DMS53 treated with DMSO at 0.1 percent for 48 hours (cell line): ENCODE data around the gene ZC3H7A.
"Not testable (repeated sequence)": the region's sequence is repeated elsewhere in the genome, so short reads cannot be mapped to it uniquely, and the experiment has no call there.

Experiments
- DNase-seq: peaks from one replicate; lab custom pipeline; 2025; ENCODE audit not compliant: unreplicated experiment; lab: John Stamatoyannopoulos, UW

Gene ZC3H7A, protein sequence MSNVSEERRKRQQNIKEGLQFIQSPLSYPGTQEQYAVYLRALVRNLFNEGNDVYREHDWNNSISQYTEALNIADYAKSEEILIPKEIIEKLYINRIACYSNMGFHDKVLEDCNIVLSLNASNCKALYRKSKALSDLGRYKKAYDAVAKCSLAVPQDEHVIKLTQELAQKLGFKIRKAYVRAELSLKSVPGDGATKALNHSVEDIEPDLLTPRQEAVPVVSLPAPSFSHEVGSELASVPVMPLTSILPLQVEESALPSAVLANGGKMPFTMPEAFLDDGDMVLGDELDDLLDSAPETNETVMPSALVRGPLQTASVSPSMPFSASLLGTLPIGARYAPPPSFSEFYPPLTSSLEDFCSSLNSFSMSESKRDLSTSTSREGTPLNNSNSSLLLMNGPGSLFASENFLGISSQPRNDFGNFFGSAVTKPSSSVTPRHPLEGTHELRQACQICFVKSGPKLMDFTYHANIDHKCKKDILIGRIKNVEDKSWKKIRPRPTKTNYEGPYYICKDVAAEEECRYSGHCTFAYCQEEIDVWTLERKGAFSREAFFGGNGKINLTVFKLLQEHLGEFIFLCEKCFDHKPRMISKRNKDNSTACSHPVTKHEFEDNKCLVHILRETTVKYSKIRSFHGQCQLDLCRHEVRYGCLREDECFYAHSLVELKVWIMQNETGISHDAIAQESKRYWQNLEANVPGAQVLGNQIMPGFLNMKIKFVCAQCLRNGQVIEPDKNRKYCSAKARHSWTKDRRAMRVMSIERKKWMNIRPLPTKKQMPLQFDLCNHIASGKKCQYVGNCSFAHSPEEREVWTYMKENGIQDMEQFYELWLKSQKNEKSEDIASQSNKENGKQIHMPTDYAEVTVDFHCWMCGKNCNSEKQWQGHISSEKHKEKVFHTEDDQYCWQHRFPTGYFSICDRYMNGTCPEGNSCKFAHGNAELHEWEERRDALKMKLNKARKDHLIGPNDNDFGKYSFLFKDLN

DNA sequence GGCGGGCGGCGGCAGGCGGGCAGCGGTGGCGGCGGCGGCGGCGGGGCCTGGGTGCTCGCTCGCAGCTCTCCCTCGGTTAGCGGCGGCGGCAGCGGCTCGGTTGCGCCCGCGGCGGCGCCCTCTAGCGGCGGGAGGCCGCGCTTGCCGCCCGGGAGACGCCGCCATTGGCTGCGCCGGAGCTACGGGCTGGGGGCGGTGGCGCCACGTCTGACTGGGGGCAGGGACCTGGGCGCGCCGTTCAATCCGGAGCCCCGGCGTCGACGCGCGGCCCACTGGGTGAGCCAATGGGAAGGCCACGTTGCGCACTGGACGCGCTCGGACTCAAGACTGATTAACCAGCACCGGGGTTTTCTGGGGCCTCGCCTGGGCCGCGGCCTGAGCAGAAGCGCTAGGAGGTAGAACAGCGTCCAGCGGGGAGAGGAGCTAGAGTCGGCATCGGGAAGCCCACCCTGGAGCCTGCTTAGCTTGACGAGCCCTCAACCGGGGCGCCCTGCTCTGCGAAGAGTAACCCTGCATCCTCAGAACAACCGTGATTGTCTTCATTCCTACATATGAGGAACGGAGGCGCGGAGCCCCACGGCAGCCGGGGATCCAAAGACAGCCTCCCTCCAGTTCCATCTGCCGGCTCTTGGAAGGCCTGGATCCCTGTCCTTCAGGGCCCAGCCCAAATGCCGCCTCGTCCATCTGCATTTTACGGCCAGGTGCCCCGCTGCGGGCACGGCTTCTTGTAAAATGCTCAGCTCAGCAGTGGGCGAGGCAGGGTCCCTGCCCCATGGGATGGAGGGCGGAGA lies at the start of gene ZC3H7A:
ZC3H7A (minus strand) TSS at position 93 of the 791 bp plus-strand sequence. CDS start 14,904 bp downstream, outside the sequence.
- peak; percentile 89 for DNase-seq

DNA sequence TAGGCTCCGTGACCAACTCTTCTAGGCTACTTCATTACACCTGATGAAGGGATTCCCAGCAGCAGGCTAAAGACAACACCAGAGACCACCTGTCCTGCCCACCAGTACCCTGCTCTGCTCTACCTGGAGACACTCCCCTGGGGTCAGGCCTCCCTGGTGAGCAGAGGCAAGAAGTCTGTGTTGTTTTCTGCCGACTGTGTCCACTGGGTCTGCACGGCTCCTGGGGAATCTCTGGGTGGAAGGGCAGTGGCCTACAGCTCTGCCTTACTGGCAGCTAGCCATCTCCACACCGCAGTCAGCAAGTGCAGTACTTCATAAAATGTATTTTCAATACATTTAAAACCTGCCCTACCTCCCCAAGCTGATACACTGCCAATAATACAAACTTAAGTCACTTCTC lies 47.4 kb upstream of the ZC3H7A start:
- no peak for DNase-seq

DNA sequence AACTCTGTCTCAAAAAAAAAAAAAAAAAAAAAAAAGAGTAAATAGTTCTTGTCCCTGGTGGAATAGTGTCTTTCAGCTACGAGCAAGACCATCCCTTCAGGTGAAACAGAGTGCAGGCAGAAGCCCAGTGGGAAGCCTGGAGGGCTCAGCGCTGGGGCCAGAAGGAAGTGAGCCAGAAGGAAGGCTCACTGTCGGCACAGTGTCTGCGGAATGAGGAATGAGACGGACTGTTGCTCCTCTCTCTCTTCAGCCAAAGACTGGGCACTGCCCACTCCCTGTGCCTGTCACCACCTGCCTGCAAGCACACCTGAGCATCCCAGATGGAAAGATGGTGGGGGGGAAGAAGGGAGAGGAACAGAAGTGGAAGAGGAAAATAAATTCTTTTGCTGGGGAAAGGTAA lies 46.8 kb upstream of the ZC3H7A start:
- no peak for DNase-seq

DNA sequence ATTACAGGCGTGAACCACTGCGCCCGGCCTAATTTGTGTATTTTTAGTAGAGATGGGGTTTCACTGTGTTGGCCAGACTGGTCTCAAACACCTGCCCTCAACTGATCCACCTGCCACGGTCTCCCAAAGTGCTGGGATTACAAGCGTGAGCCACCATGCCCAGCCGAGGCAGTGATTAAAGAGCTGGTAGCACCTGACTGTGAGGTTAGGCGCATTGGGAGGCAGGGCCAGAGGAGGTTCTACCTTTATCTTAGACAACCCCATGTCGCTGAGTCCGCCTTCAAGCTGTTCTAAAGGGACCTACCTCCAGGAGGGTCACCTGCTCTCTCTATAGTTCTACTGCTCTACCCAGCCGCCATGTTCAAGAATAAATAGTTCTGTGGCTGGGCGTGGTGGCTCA lies 46.1 kb upstream of the ZC3H7A start:
- DNase-seq = no peak

DNA sequence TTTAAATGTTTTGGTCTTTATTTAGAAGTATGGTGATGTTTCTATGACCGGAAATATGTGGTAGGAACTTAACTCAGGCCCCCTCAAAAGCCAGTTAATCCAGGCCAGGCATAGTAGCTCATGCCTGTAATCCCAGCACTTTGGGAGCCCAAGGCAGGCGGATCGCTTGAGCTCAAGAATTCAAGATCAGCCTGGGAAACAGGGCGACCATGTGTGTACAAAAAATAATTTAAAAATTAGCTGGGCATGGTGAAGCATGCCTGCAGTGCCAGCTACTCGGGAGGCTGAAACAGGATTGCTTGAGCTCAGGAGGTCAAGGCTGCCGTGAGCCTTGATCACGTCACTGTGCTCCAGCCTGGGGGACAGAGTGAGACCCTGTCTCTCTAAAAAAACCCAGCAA lies 44.0 kb upstream of the ZC3H7A start:
- no peak for DNase-seq

DNA sequence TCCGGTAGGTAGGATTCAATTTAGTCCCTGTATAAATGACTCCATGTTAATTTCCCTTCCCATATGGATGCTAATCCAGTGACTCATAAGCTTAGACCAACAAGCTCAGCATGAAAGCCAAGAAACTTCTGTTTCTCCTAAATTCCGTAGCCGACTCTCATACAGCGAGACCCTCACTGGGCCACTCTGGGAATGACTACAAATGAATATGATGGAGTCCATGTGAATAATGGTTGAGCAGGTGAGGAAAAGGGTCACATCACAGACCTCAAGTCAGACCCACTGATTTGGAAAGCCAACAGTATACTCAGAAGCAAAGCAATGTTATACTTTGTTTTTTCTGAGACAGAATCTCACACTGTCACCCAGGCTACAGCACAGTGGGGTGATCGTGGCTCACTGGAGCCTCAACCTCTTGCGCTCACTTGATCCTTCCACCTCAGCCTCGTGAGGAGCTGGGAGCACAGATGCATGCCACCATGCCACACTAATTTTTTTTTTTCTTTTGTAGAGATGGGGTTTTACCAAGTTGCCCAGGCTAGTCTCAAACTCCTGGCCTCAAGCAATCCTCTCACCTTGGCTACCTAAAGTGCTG lies 39.7 kb upstream of the ZC3H7A start:
- no peak for DNase-seq

DNA sequence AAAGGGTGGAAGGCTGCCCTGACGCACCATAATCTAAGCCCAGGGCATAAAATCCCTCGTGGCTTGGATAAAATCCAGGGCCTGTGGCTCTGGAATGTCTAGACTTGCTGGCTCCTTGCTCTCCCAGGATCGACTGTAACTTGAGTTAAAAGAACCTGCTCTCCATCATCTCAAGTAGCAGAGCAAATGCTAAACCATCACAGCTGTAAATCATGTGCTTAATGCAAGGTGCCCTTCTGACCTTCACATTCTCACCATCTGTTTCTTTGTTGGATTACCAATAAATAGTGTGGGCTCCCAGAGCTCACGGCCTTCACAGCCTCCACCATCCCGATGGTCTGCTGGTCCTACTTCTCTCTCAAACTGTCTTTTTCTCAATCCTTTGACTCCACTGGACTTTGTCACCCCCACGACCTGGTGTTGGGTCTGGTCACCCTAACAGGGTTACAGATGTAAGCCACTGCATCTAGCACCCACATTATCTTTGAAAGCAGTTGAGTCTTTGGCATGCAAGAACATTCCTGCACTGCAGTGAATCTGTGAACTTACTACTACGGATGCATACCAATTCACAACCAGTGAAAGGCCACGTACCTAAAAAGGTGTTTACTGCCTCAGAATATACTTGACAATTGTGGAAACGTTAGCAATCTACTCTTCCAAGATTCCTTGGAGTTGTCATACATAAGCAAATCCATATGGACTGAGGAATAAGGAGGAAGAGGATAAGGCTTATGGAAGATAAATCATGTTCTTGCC lies 39.0 kb upstream of the ZC3H7A start:
- DNase-seq = no peak

DNA sequence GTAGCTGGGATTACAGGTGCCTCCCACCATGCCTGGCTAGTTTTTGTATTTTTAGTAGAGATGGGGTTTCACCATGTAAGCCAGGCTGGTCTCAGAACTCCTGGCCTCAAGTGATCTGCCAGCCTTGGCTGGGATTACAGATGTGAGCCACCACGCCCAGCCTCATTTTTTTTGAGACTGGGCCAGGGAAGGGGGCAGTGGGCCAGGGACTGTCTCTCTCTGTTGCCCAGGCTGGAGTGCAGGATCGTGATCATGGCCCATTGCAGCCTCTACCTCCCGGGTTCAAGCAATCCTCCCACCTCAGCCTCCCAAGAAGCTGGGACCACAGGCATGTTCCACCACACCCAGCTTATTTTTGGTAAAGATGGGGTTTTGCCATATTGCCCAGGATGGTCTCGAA lies 38.3 kb upstream of the ZC3H7A start:
- DNase-seq = no peak

DNA sequence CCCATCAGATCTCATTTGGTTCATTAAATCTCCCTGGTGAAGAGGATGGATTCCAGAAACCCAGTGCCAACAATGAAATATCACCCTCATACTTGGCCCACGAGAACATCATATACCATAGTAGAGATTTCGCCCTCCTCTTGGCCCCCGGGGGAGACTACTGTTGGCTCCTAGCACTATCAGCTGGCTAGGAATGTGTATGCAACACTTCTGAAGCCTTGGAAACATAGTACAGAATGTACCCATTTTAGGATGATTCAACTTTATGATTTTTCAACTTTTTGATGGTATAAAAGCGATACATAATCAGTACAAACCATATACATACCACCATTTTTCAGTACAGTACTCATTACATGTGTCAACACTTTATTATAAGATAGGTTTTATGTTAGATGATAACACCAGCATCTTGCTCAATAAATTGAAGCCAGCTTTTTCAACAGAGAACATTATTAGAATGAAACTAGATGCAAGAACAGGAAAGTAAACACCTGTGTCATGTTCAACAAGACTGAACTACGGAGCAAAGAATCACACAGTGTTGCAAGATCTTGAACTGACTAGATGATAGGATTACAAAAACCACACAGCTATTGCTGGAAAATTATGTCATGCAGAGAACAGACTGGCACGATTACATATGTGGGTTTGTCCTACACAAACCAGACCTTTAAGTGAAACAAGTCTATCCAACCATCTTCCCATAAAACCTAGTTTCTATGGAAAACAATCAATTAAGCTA lies 37.1 kb upstream of the ZC3H7A start:
- no peak for DNase-seq

DNA sequence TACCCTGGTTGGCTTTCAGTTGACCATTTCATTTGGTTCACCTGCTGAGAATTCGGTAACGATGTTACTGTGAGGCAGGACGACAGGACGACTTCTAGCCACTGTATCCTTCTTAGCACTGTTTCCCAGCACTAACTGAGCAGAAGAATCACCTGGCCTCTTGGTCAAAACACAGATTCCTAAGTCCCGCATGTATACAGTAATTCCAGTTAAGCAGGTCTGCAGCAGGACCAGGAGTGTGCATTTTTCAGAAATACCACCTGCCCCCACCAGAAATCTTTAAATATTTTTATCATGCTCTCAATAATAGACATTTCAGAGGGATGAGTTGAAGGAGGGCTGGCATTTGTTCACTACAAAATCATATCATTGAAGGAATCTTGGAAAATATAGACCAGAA lies 31.6 kb upstream of the ZC3H7A start:
- DNase-seq = no peak

DNA sequence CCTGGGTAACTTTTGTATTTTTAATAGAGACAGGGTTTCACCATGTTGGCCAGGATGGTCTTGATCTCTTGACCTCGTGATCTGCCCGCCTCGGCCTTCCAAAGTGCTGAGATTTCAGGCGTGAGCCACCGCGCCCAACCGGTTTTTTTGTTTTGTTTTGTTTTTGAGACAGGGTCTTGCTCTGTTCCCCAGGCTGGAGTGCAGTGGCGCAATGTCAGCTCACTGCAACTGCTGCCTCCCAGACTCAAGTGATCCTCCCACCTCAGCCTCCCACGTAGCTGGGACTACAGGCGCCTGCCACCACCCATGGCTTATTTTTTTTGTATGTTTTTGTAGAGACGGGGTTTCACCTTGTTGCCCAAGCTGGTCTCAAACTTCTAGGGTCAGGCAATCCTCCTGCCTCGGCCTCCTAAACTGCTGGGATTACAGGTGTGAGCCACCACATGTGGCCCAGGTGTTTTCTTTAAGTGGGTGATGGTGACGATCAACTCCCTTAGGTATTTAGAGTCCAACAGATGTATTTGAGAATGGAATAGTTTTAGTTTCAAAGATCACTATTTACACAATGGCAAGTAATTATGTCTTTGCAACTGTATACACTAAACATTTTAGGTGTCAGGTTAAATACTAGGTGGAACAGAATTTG lies 28.6 kb upstream of the ZC3H7A start:
- not testable (repeated sequence) for DNase-seq

DNA sequence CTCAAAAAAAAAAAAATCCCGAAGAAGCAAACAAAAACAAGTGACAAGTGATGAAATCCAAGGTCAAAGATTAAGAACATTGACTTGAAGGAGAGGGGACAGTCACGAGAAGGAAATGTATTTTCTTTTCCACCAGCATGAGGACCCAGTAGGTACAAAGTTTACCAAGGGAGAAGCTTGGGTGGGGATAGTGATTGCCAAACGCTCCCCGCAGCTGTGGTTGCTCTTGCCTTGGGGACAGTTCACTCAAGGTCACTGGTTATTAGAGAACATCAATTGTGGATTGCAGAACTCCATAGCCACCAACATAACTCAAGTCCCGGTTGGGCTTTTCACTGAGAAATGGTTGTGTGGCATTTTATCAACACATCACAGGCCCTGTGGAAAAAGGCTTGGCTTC lies 27.3 kb upstream of the ZC3H7A start:
- no peak for DNase-seq

DNA sequence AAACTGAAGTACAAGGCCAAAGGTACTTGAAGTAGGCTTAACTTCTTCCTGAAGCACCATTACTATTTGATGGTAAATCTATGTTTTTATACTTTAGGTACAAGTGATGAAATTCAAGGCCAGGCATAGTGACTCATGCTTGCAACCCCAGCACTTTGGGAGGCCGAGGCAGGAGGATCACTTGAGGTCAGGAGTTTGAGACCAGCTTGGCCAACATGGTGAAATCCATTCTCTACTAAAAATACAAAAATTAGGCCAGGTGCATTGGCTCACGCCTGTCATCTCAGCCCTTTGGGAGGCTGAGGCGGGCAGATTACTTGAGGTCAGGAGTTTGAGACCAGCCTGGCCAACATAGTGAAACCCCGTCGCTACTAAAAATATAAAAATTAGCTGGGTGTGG lies 26.6 kb upstream of the ZC3H7A start:
- DNase-seq = not testable (repeated sequence)

DNA sequence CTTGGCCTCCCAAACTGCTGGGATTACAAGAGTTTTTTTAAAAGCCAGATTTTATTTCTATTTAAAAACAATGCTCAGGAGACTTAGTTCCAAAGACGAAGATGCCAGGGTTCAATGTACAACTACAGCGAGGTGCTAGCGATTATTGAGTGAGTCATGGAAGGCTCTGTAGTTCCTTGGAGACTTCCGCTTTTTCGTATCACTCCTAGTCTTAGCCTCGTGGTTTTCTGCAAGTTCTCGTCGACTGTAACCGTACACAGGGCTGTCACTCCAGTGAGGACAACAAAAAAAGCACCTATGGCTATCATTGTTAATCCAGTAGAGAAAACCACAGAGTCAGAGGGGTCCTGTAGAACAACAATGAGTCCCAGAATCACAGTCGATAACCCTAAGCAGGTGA lies 22.7 kb upstream of the ZC3H7A start:
- DNase-seq = no peak

DNA sequence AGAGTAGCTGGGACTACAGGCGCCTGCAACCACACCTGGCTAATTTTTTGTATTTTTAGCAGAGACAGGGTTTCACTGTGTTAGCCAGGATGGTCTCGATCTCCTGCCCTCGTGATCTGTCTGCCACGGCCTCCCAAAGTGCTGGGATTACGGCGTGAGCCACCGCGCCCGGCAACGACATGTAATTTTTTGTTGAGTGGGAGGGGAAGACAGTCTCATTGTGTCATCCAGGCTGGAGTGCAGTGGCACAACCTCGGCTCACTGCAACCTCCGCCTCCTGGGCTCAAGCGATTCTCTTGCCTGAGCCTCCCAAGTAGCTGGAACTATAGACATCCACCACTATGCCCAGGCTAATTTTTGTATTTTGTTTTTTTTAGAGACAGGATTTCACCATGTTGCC lies 21.9 kb upstream of the ZC3H7A start:
- not testable (repeated sequence) for DNase-seq

DNA sequence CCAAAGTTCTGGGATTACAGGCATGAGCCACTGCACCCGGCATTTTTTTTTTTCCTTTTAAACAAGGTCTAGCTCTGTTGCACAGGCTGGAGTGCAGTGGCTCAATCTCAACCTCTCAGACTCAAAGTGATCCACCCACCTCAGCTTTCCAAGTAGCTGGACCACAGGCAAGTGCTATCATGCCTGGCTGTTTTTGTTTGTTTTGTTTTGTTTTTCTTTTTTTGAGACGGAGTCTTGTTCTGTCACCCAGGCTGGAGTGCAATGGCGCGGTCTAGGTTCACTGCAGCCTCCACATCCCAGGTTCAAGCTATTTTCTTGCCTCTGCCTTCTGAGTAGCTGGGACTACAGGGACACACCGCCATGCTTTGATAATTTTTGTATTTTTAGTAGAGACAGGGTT lies 19.1 kb upstream of the ZC3H7A start:
- no peak for DNase-seq

DNA sequence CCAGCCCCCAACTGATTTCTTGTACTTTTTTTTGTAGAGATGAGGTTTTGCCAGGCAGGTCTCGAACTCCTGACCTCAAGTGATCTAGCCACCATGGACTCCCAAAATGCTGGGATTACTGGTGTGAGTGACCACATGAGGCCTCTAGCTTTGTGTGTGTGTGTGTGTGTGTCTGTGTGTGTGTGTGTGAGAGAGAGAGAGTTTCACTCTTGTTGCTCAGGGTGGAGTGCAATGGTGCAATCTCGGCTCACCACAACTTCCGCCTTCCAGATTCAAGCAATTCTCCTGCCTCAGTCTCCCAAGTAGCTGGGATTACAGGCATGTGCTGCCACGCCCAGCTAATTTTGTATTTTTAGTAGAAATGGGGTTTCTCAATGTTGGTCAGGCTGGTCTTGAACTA lies 17.7 kb upstream of the ZC3H7A start:
- not testable (repeated sequence) for DNase-seq

DNA sequence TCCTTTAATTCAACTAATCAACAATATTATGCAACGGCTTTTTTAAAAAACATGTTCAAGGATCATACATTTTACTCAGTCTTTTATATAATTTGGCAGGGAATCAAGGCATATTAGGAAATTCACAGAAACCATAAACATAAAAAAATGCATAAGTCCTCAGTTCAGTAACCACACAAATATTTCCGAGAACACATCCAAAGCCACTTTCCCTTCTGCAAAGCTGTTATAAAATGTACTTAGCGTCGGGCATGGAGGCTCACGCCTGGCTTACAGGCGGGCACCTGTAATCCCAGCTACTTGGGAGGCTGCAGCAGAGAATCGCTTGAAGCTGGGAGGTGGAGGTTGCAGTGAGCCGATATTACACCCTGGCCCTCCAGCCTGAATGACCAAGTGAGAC lies 9.7 kb upstream of the ZC3H7A start:
- DNase-seq = no peak

DNA sequence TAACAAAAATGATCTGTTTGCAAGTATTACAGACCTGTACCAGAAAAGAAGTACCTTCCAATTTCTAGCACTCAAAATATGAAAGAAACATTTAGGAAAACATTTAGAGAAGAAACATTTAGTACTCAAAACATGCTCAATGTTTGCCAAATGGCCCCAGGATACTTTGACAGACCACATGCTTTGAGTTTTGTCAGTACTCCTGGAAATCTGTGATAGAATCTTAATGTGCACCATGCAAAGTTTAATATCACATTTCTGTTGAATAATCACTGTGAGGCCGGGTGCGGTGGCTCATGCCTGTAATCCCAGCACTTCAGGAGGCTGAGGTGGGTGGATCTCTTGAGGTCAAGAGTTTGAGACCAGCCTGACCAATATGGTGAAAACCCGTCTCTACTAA lies 8.5 kb upstream of the ZC3H7A start:
- no peak for DNase-seq
